Natural killer cell treated with Interleukin-12 subunit alpha and Interleukin-12 subunit beta and Interleukin-15 and Interleukin-18, amount 100 ng/mL, for 72 hours (primary cell): ENCODE results near the gene COL15A1. TPM values are rescaled to one million over a fixed set of nuclear protein-coding genes. Genes with fewer than 3 reads are reported as not detected.
A peak's percentile ranks its signal among the peaks of the same experiment; 100 is the strongest.

Source experiments
- ATAC-seq, 2 donors: fragments of 150-1000 bp; cut with Tn5 transposase in 1 of 2; sonication (Bioruptor Pico), chemical (Tn5 transposase) in 1 of 2; 2 replicates each; pipeline ENCODE4 v1.10.0; 2021
- DNase-seq: peaks from one replicate; pipeline ENCODE4 v3.0.0; 2022; ENCODE audit warnings: low spot score
- H3K27ac Mint-ChIP-seq, 2 donors: 1 replicate in 1 of 2; 2 replicates in 1 of 2; pipeline ENCODE4 v1.8.0; 2022; ENCODE audit warnings: mixed read lengths in 2 of 2, mild to moderate bottlenecking in 1 of 2, moderate library complexity in 1 of 2
- H3K27me3 Mint-ChIP-seq, 2 donors: 1 replicate in 1 of 2; 2 replicates in 1 of 2; pipeline ENCODE4 v1.8.0; 2022; ENCODE audit warnings: mixed read lengths in 2 of 2
- H3K36me3 Mint-ChIP-seq: one replicate; pipeline ENCODE4 v1.8.0; 2022; ENCODE audit warnings: mixed read lengths
- H3K4me1 Mint-ChIP-seq, 2 donors: 1 replicate in 1 of 2; 2 replicates in 1 of 2; pipeline ENCODE4 v1.8.0; 2022; ENCODE audit warnings: low read depth in 2 of 2, mixed read lengths in 2 of 2, mild to moderate bottlenecking in 1 of 2
- H3K4me3 Mint-ChIP-seq: one replicate; pipeline ENCODE4 v1.8.0; 2022; ENCODE audit warnings: mixed read lengths
- H3K9me3 Mint-ChIP-seq: 2 replicates; pipeline ENCODE4 v1.8.0; 2022; ENCODE audit warnings: mixed read lengths
- total RNA-seq, 2 donors: library from RNA; stranded (reverse); gene quantifications; one replicate each; pipeline ENCODE4 v1.2.3, GENCODE V29; 2022

The COL15A1 gene
- total RNA-seq, 2 donors from 2014 or later = 0.14 to 0.47 TPM

- no peak overlapping the region for H3K4me3 Mint-ChIP-seq
- peaks cover 0 to 2% of the 10 kb centered on the region in 2 donors for H3K27me3 Mint-ChIP-seq
- H3K27ac Mint-ChIP-seq = no peak overlapping the region
- no peaks in the 10 kb centered on the region for H3K9me3 Mint-ChIP-seq
- no peaks in the 10 kb centered on the region for H3K36me3 Mint-ChIP-seq
- DNase-seq = no peak
- ATAC-seq = no peak
- peaks cover 0 to 9% of the 10 kb centered on the region in 2 donors for H3K4me1 Mint-ChIP-seq
These were observed 46.6 kb downstream of the COL15A1 start for GRCh38 chr9:98990181-98990870.

GRCh38 chr9:98992107-98992884 is 48.6 kb downstream of the COL15A1 start:
- Mint-ChIP-seq H3K27ac (no peak overlapping the region), H3K4me1 (peaks cover 0 to 9% of the 10 kb centered on the region in 2 donors), H3K27me3 (peaks cover 0 to 8% of the 10 kb centered on the region in 2 donors), H3K36me3 (no peaks in the 10 kb centered on the region), H3K9me3 (no peaks in the 10 kb centered on the region), H3K4me3 (no peak overlapping the region)
- no peak for DNase-seq
- no peak for ATAC-seq

- Mint-ChIP-seq H3K27ac (no peak overlapping the region), H3K9me3 (no peaks in the 10 kb centered on the region), H3K4me1 (peaks cover 0 to 9% of the 10 kb centered on the region in 2 donors), H3K27me3 (peaks cover 0 to 9% of the 10 kb centered on the region in 2 donors), H3K4me3 (no peak overlapping the region), H3K36me3 (no peaks in the 10 kb centered on the region)
- no peak for DNase-seq
- ATAC-seq = no peak
These were observed 49.3 kb downstream of the COL15A1 start for GRCh38 chr9:98992885-98993569.

GRCh38 chr9:98993570-98993945 is 49.9 kb downstream of the COL15A1 start:
- no peaks in the 10 kb centered on the region for H3K36me3 Mint-ChIP-seq
- H3K4me3 Mint-ChIP-seq = no peak overlapping the region
- ATAC-seq (peak; percentile 50 to 63), DNase-seq (no peak)
- no peaks in the 10 kb centered on the region for H3K9me3 Mint-ChIP-seq
- peaks cover 0 to 11% of the 10 kb centered on the region in 2 donors for H3K27me3 Mint-ChIP-seq
- H3K4me1 Mint-ChIP-seq = peaks cover 0 to 12% of the 10 kb centered on the region in 2 donors
- H3K27ac Mint-ChIP-seq = no peak overlapping the region

- H3K4me1 Mint-ChIP-seq = peaks cover 0 to 12% of the 10 kb centered on the region in 2 donors
- H3K4me3 Mint-ChIP-seq = no peak overlapping the region
- no peak for DNase-seq
- no peak for ATAC-seq
- H3K27ac Mint-ChIP-seq = no peak overlapping the region
- peaks cover 0 to 11% of the 10 kb centered on the region in 2 donors for H3K27me3 Mint-ChIP-seq
- no peaks in the 10 kb centered on the region for H3K9me3 Mint-ChIP-seq
- no peaks in the 10 kb centered on the region for H3K36me3 Mint-ChIP-seq
These were observed 50.7 kb downstream of the COL15A1 start for GRCh38 chr9:98994172-98995058.

- Mint-ChIP-seq H3K27ac (peak overlapping the region in 1 of 2 donors; percentile 7), H3K36me3 (no peaks in the 10 kb centered on the region), H3K9me3 (no peaks in the 10 kb centered on the region), H3K4me1 (peaks cover 0 to 9% of the 10 kb centered on the region in 2 donors), H3K27me3 (peaks cover 0 to 11% of the 10 kb centered on the region in 2 donors), H3K4me3 (no peak overlapping the region)
- ATAC-seq (no peak), DNase-seq (no peak)
These were observed 51.5 kb downstream of the COL15A1 start for GRCh38 chr9:98995059-98995671.

GRCh38 chr9:98995971-98996504 is 52.3 kb downstream of the COL15A1 start:
- Mint-ChIP-seq H3K27ac (peak overlapping the region in 1 of 2 donors; percentile 7), H3K4me1 (peaks cover 8 to 17% of the 10 kb centered on the region in 2 donors), H3K27me3 (peaks cover 0 to 11% of the 10 kb centered on the region in 2 donors), H3K4me3 (no peak overlapping the region), H3K9me3 (no peaks in the 10 kb centered on the region), H3K36me3 (no peaks in the 10 kb centered on the region)
- DNase-seq (no peak), ATAC-seq (no peak)

GRCh38 chr9:98997604-98998003 is 53.9 kb downstream of the COL15A1 start:
- no peak for DNase-seq
- H3K9me3 Mint-ChIP-seq = no peaks in the 10 kb centered on the region

GRCh38 chr9:98998441-98999151 is 54.9 kb downstream of the COL15A1 start:
- Mint-ChIP-seq H3K4me3 (no peak overlapping the region), H3K4me1 (peaks cover 16 to 23% of the 10 kb centered on the region in 2 donors), H3K27me3 (peaks cover 0 to 12% of the 10 kb centered on the region in 2 donors), H3K9me3 (no peaks in the 10 kb centered on the region), H3K36me3 (no peaks in the 10 kb centered on the region), H3K27ac (peak overlapping the region in 1 of 2 donors; percentile 70)
- ATAC-seq (peak; percentile 58 to 81), DNase-seq (no peak)

More at GRCh38 chr9:98997604-98998003, 53.9 kb downstream of the COL15A1 start:
- peaks cover 0 to 11% of the 10 kb centered on the region in 2 donors for H3K27me3 Mint-ChIP-seq
- no peak overlapping the region for H3K4me3 Mint-ChIP-seq
- H3K4me1 Mint-ChIP-seq = peaks cover 16 to 24% of the 10 kb centered on the region in 2 donors
- ATAC-seq = no peak
- H3K27ac Mint-ChIP-seq = no peak overlapping the region
- no peaks in the 10 kb centered on the region for H3K36me3 Mint-ChIP-seq

GRCh38 chr9:98999152-98999525 is 55.4 kb downstream of the COL15A1 start:
- H3K27ac Mint-ChIP-seq = peak overlapping the region in 1 of 2 donors; percentile 12
- no peak overlapping the region for H3K4me3 Mint-ChIP-seq
- DNase-seq (no peak), ATAC-seq (no peak)
- H3K36me3 Mint-ChIP-seq = no peaks in the 10 kb centered on the region
- peaks cover 0 to 18% of the 10 kb centered on the region in 2 donors for H3K27me3 Mint-ChIP-seq
- H3K4me1 Mint-ChIP-seq = peaks cover 16 to 26% of the 10 kb centered on the region in 2 donors
- H3K9me3 Mint-ChIP-seq = no peaks in the 10 kb centered on the region

- Mint-ChIP-seq H3K27me3 (peaks cover 0 to 16% of the 10 kb centered on the region in 2 donors), H3K4me3 (no peak overlapping the region), H3K4me1 (peaks cover 16 to 30% of the 10 kb centered on the region in 2 donors), H3K9me3 (no peaks in the 10 kb centered on the region), H3K27ac (peak overlapping the region in 1 of 2 donors; percentile 60), H3K36me3 (no peaks in the 10 kb centered on the region)
- no peak for DNase-seq
- peak; percentile 51 to 64 for ATAC-seq
These were observed 57.0 kb downstream of the COL15A1 start for GRCh38 chr9:99000476-99001395.
